GM19463 (cell line): ENCODE data around the gene PDE4D.
A peak's percentile ranks its signal among the peaks of the same experiment; 100 is the strongest.
"Not testable (repeated sequence)": the region's sequence is repeated elsewhere in the genome, so short reads cannot be mapped to it uniquely, and the experiment has no call there.

ENCODE experiments used
- ATAC-seq: cut with Tn5 transposase; IDR thresholded peaks from one replicate; pipeline ENCODE4 v1.9.1; 2021; ENCODE audit warnings: mild to moderate bottlenecking, moderate library complexity; ENCODE audit not compliant: unreplicated experiment

PDE4D gene

GRCh38 chr5:59748036-59748663 lies 145.4 kb downstream of the PDE4D start:
- not testable (repeated sequence) for ATAC-seq

- ATAC-seq, result no peak
These were observed 147.2 kb downstream of the PDE4D start for GRCh38 chr5:59746241-59746765.

DNA sequence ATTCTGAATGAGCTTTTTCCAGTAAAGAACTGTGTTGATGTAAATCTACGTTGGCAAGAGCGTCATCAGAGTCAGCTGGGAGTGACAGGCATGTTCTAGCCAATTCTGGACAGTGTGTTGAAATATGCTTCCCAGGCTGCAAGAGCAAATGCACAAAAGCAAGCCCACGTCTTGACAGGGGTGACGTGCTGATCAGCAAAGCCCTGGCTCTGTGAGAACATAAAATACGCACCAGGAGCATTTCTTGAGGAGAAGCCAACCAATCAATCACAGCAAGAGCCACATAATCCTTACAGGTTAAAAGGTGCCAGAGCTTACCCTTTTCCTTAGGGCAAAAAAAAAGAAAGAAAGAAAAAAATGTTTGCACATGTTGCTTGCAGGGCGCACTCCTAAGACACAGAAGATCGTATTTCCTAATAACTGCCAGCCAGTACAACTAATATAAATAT lies 148.1 kb downstream of the PDE4D start:
- ATAC-seq, result no peak

GRCh38 chr5:59744531-59744992 lies 149.0 kb downstream of the PDE4D start:
- no peak for ATAC-seq

- ATAC-seq, result no peak
These were observed 151.9 kb downstream of the PDE4D start for GRCh38 chr5:59741599-59741998.

GRCh38 chr5:59738024-59738423 lies 155.5 kb downstream of the PDE4D start:
- no peak for ATAC-seq

DNA sequence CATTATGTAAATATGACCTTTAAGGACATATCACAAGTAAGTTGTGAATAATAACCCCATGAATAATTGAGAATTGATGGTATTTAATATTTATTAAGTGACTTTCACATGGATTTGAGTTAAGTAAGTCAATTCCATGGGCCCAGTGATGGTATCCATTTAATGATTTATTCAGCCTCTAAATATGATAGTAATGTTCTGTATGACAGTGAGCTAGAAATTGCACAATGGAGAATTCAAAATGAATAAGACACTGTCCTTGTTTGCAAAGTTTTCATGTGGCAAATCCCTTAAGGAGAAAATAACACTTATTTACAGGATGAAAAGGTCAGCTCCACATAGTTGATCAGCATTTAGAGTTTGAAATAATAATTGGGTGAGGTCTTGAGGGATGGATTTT lies 160.7 kb downstream of the PDE4D start:
- ATAC-seq, result no peak

DNA sequence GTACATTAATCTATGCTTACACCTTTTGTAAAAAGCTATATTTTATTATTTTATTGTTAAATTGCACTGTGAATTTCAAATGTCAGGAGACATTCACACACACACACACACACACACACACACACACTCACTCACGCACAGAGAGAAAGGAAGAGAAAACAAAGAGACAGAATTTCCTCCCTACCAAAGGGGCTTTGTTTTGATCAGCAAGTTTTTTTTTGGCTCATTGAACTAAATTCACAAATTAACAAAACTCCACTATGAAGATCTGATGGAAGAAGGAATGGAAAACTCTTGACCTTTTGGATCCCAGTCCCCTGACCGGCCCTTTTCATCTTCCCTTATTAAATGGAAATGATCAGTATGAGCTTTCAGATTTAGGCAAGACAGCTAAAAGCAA lies 161.2 kb downstream of the PDE4D start:
- ATAC-seq, result no peak

DNA sequence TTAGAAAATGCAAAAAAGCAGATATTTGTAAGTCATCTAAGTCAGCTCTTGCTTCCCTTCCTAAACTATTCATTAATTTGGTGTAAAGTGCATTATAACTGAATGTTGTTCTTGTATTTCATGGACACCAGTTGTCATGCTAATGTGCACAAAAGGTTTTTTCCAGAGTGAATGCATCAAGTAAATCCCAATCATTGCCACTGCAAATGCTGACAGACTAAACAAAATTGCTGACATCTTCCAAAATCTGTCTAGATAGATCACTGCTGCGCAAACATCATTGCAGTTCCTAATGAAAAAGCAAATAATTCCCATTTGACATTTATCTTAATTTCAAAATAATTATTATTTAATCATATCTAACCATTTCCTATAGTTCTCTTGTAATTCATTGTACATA lies 161.7 kb downstream of the PDE4D start:
- no peak for ATAC-seq

DNA sequence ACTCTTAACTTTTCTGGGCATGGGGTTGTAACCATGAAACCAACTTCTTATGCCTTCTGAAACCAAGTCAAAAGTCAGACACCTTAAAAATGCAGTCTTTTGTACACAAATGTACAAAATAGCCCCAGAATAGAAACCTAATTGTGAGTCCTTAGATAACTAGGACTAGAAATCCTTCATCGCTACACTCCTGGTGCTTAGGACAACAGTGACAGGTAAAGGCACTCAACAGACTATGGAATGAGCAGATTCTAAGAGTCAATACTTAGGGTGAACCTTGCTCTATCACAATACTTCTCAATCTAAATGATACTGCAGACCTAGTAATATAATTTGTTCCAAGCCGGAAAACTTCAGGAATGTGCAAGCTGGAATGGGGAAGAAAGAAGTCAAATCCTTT lies 163.7 kb downstream of the PDE4D start:
- no peak for ATAC-seq

DNA sequence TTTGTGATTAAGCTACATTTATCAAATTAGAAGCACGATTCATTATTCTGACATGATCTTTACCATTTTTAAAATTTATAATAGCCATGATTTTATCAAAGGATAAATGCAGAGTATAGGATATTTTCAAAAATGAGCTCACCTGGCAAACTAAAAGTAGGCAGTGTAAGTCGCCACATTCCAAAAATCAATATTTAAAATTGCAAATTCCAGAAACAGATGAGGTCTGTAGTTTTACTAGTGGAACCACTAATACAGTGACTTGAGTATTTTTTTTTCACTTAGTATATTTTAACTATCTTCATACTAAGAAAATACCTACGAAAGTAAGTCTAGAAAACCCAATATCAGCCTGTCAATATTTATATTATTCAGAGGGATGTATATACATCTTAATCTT lies 164.2 kb downstream of the PDE4D start:
- no peak for ATAC-seq

GRCh38 chr5:59728356-59728755 lies 165.2 kb downstream of the PDE4D start:
- no peak for ATAC-seq

- no peak for ATAC-seq
These were observed 166.3 kb downstream of the PDE4D start for GRCh38 chr5:59727186-59727585.

- no peak for ATAC-seq
These were observed 168.1 kb downstream of the PDE4D start for GRCh38 chr5:59725392-59725767.

GRCh38 chr5:59724482-59725391 lies 168.8 kb downstream of the PDE4D start:
- peak; percentile 97 for ATAC-seq

GRCh38 chr5:59722874-59723273 lies 170.7 kb downstream of the PDE4D start:
- ATAC-seq, result no peak

DNA sequence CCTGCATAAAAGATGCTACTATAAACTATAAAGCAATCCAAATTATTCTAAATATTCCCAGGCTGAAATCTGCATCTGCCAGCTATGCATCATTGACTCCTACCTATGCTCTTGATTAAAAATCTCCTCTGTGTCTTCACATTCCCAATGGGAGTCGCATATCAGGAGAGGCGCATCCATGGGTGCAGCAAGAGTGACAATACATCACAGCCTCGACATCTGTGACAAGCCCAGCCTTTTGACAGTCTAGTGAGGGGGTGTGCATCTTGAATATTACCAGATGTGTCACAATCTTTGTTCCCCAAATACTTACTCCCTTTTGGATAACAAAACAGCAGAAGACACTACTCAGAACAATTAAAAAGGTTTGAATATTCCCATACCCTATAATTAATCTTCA lies 171.8 kb downstream of the PDE4D start:
- ATAC-seq, result no peak

GRCh38 chr5:59720063-59720462 lies 173.5 kb downstream of the PDE4D start:
- ATAC-seq, result no peak

DNA sequence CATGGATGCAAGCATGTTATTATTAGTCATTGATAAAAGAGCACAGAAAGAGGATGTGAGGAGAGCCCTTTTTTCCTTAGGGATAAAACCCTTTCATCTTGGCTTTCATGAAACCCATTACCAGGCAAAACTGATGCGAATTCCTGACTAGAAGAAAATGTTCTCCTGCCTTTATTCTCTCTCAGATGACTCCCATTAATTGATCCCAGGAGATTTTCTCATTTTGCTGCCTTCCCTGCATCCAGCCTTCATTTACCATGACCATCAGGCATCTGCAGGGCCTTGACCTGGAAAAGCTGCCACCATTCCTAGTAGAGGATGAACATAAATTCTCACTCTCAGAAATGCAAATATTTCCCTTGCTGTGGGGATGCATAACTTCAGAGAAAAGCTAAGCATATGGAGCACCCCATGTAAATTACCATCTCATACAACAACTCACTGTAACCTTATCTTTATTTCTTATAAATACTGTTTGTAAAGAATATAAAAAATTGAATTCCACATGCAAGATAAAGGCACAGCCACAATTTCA lies 176.5 kb downstream of the PDE4D start:
- ATAC-seq, result no peak

- no peak for ATAC-seq
These were observed 177.5 kb downstream of the PDE4D start for GRCh38 chr5:59716029-59716428.

DNA sequence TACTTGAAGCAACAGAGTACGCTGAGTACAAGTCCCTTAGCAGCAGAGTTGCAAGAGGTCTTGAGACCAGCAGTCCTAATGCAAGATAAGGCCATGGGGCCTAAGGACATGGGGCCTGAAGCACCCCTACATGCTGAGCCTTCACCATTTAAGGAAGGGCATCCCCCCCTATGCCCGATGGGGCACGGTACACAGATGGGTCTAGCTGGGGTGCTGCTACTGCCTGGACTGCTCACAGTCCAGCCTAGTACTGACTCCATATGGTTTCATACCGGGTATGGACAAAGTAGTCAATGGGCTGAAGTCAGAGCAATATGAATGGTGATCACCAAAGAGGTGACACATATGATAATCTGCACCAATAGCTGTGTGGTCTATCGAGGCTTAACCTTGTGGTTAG lies 178.3 kb downstream of the PDE4D start:
- no peak for ATAC-seq

- no peak for ATAC-seq
These were observed 180.1 kb downstream of the PDE4D start for GRCh38 chr5:59713498-59713844.
